ENCODE data around the gene GSTM4. TPM values are rescaled to one million over a fixed set of nuclear protein-coding genes. Genes with fewer than 3 reads are reported as not detected.

Gene GSTM4
- total and polyA plus RNA-seq, 2 of the 8 experiments (the other 6 are each of a cell fraction or from before 2014, with no cell fraction given) = 11.3 to 31.4 TPM

GRCh38 chr1:109650609-109651008 is 5.3 kb upstream of the GSTM4 start:
- Histone ChIP-seq H2AK5ac (ENCODE audit: low read depth, low read length) (no peak overlapping the region), H3K4ac (replicated peaks; ENCODE audit: insufficient read length, low read depth, low read length) (no peak overlapping the region), H4K8ac (ENCODE audit: extremely low read depth, insufficient read depth, low read length) (no peak overlapping the region), H3K23me2 (ENCODE audit: low read depth, low read length) (peaks cover 3% of the 10 kb centered on the region; the same call in 1 of the 2 replicates), H3K23ac (ENCODE audit: insufficient read length) (no peak overlapping the region), H2AFZ (ENCODE audit: low read length) (no peak overlapping the region), H3K4me1 (replicated peaks in 1 of 4; ENCODE audit: control insufficient read depth in 3 of 4, insufficient read depth in 4 of 4, low read length in 3 of 4) (0 out of 7 replicates have a peak, but pooled peaks cover 0 to 3% (median 0%) of the 10 kb centered on the region in 4 experiments), H2BK20ac (ENCODE audit: low read length) (no peak overlapping the region), H3K4me2 (ENCODE audit: insufficient read depth in 1 of 2, low read depth in 2 of 2, low read length in 2 of 2) (no peak overlapping the region), H3K18ac (ENCODE audit: extremely low read depth, low read length) (no peak overlapping the region), H4K91ac (replicated peaks; ENCODE audit: insufficient read length, low read length) (no peak overlapping the region), H3K27me3 (replicated peaks in 1 of 4; ENCODE audit: control insufficient read depth in 3 of 4, extremely low read depth in 1 of 4, insufficient read depth in 3 of 4, low read length in 3 of 4) (peaks cover 0 to 5% (median 4%) of the 10 kb centered on the region in 4 experiments; a peak in 6 of 7 replicates), H3K27ac (ENCODE audit: low read depth, low read length) (no peak overlapping the region), H2BK15ac (ENCODE audit: low read length) (no peak overlapping the region), H3K79me1 (ENCODE audit: low read depth, low read length) (no peaks in the 10 kb centered on the region), H2BK5ac (ENCODE audit: low read depth, low read length) (no peak overlapping the region), H2BK120ac (replicated peaks; ENCODE audit: low read depth, low read length) (no peak overlapping the region), H3K36me3 (ENCODE audit: control insufficient read depth in 2 of 4, insufficient read depth in 4 of 4, low read length in 3 of 4) (no peaks in the 10 kb centered on the region), H3K9ac (replicated peaks in 1 of 4; ENCODE audit: extremely low read depth in 1 of 4, low read depth in 3 of 4, low read length in 3 of 4) (no peak overlapping the region), H4K5ac (ENCODE audit: insufficient read length, low read depth, low read length) (no peak overlapping the region), H3K56ac (replicated peaks; ENCODE audit: insufficient read length, low read depth, low read length) (no peak overlapping the region), H3K79me2 (ENCODE audit: control insufficient read depth in 1 of 2, insufficient read depth in 2 of 2, low read length in 2 of 2) (no peaks in the 10 kb centered on the region), H3K9me3 (ENCODE audit: insufficient read depth in 2 of 2, low read depth in 1 of 2, low read length in 1 of 2) (no peaks in the 10 kb centered on the region), H2BK12ac (ENCODE audit: low read depth, low read length) (no peak overlapping the region), H3K14ac (ENCODE audit: insufficient read length) (no peak overlapping the region), H3K4me3 (ENCODE audit: extremely low read depth in 1 of 4, insufficient read depth in 2 of 4, low read depth in 3 of 4, low read length in 4 of 4) (no peak overlapping the region), H4K20me1 (replicated peaks in 1 of 2; ENCODE audit: control insufficient read depth in 1 of 2, insufficient read depth in 2 of 2, low read length in 2 of 2) (no peaks in the 10 kb centered on the region)
- DNase-seq (ENCODE audit: low read depth in 1 of 2, low spot score in 2 of 2) (no peak), FAIRE-seq (no peak)
- WGBS, 2 experiments (ENCODE audit: extremely low coverage in 1 of 2, insufficient coverage in 1 of 2, insufficient read length in 1 of 2, insufficient replicate concordance in 2 of 2, low coverage in 1 of 2, low lambda C conversion rate in 2 of 2, missing lambda C conversion rate in 1 of 2) = 89% methylated on average over 3 of the region's 3 CpGs; no CpG with 5 or more reads in 1 of the 2 experiments
- ChIA-PET POLR2A (ENCODE audit: partially characterized antibody) (interaction anchor here (0.7 to 1.4 kb wide), 3 partner anchors 10 to 89 kb away, joined by 3 to 4 read pairs (median 4); no protein-coding TSS in a partner anchor), CTCF (ENCODE audit: partially characterized antibody) (interaction anchor here (0.9 to 11.8 kb wide), 9 partner anchors 11 to 273 kb away, joined by 3 to 185 read pairs (median 5); partner anchors contain the start of gene GSTM1)
- TF ChIP-seq SIN3A (conservative IDR thresholded peaks at IDR 0.05 in 1 of 2, IDR thresholded peaks at IDR 0.05 in 1 of 2; ENCODE audit: low read depth in 1 of 2, low read length in 2 of 2) (no peak), MAFK (IDR thresholded peaks at IDR 0.05; ENCODE audit: low read depth, low read length) (no peak), ASH2L (IDR thresholded peaks at IDR 0.05; ENCODE audit: low read length) (no peak), BCL11A (IDR thresholded peaks at IDR 0.05; ENCODE audit: low read depth in 2 of 2, low read length in 2 of 2) (no peak), CHD2 (IDR thresholded peaks at IDR 0.05; ENCODE audit: low read length) (no peak)
- TF ChIP-seq, protein P1, sequence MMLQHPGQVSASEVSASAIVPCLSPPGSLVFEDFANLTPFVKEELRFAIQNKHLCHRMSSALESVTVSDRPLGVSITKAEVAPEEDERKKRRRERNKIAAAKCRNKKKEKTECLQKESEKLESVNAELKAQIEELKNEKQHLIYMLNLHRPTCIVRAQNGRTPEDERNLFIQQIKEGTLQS (IDR thresholded peaks at IDR 0.05; ENCODE audit: insufficient read depth, low read depth, low read length) = no peak
- TF ChIP-seq, protein P2, sequence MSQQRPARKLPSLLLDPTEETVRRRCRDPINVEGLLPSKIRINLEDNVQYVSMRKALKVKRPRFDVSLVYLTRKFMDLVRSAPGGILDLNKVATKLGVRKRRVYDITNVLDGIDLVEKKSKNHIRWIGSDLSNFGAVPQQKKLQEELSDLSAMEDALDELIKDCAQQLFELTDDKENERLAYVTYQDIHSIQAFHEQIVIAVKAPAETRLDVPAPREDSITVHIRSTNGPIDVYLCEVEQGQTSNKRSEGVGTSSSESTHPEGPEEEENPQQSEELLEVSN (IDR thresholded peaks at IDR 0.05) = no peak
